ENCODE results near the gene METTL5.

The METTL5 gene

DNA sequence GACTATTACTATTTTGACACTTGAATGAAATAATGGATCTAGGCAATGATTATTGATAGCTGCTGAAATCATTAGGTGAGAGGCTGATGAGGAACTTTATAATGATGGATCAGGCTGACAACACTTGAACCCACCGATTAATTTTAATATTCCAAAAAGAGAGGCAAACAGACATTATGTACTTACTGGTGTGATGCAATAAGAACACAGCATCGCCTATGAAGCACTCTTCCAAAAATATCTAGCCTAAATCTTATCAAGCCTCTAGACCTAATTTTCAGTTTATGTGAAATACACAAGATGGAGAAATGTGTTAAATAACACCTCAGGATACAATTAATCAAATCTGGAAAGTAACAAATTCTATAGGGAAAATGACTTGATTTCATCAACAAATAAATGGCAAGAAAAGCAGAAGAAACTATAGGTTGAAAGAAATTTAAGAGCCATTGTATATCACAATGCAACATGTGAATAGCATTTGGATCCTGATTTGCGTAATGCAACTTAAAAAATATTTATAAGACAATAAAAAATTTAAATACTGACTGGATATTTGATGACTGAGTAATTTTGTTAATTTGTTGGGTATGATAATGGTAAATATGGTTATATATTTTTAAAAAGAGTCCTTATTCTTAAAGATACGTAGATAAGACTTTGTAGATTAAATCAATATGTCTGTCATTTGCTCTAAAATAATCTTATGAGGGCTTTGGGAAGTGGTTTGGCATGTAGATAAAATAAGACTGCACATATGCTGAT, 43.3 kb downstream of the METTL5 start:
- no peak for DNase-seq (ENCODE audit: low read depth)

DNA sequence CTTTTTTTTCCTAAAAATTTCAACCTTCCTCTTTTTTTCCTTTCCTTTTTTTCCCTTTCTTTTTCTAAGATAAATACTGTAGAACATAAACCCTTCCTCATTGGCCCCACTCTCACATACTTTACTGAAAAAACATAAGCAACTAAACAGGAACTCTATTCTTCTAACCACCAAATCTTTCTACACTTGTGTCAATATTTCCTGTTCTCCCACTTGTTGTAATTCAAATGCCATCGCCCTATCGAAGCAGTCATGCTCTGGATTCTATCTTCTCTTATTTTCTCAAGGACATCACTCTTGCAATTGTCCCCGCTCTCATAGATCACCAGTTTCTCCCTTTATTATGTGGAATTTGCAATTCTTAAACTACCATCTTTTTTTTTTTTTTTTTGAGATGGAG, 46.3 kb downstream of the METTL5 start:
- DNase-seq (ENCODE audit: low read depth), result no peak

DNA sequence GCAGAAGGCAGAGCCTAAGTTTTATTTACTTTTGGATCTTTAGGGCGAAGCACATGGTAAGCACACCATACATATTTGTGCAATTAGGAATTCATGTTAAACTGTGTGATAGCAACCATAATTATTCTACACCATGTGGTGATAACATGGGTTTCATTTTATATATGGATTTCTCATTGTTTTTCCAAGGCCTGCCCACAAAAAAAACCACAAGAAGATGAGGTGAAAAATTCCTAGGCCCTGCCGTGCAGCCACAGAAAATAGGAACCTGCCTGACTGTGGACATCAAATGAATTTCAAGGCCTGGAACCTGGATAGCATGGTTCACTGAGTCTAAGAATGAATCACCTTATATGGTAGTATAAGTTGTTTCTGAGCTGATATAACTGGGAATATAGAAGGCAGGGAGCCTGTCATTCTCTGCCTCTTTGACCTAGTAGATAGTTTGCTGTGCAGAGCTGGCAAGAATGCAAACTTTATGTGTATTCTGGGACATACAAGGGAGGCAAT, 48.4 kb downstream of the METTL5 start:
- DNase-seq (ENCODE audit: low read depth), result no peak

DNA sequence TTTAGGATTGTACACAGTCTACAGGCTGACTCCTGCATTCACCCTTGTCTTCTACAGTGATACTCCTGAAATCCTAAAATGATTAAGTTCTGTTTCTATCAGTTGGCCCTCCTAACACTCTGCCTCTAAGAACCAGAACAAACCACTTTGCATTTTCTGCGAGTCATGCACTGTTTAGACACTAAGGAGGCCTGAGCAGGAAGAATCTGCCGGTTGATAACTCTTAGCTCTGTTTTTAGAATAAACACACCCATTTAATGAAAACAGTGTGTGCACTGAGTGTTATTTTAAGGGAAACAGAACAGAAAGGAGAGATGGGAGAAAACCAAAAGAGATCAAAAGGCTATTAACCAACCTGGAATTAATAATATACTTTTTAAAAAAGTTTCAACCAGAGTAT, 48.9 kb downstream of the METTL5 start:
- DNase-seq (ENCODE audit: low read depth), result no peak

DNA sequence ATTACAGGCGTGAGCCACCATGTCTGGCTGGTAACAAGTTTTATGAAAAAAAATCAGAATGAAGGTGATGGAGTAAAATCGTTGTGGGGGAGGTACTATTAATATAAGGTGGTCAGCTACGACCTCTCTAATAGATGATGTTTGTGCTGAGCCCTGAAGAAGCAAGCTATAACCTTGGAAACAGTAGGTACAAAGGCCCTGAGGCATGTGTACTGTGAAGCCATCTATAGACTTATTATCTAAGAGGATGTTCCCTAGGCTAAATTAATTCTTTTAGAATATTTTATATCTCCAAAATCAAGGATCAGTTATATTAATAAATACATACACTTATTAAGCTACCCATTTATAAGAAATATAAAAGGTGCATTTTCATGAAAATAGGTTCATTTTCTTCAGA, 49.4 kb downstream of the METTL5 start:
- DNase-seq (ENCODE audit: low read depth), result no peak

DNA sequence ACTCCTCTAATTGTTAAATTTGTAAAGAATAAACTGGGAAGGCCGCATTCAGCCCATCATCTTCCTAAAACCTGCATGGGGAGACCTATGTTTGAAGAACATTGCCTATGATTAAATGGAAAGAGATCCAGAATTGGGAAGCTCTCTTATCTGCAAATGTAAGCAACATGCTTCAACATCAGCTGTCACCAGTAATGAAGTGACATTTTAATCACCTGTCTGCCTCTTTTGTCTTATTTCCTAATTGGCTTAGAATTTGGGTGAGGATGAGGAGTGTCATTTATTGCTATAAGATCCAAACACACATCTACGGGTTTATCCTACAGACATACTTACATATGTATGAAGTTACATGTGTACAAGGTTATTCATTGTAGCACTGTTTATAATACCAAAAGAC, 52.1 kb downstream of the METTL5 start:
- DNase-seq (ENCODE audit: low read depth), result no peak

DNA sequence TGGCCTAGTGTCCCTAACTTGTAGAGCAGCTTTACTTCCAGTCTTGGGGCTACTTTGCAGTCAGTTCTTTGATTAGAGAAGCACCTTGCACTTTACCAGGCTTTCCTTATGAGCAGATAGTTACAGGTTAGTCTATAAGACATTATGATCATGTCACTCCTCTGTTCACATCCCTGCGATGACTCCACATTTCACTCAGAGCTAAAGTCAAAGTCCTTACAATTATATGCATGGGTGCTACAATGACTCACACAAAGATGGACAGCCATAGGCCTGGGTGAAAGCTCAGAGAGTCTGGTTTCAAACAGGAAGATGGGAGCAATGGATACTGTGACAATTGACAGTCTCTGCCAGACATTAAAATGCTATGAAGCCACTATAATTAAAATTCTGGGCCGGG, 53.1 kb downstream of the METTL5 start:
- DNase-seq (ENCODE audit: low read depth), result no peak

DNA sequence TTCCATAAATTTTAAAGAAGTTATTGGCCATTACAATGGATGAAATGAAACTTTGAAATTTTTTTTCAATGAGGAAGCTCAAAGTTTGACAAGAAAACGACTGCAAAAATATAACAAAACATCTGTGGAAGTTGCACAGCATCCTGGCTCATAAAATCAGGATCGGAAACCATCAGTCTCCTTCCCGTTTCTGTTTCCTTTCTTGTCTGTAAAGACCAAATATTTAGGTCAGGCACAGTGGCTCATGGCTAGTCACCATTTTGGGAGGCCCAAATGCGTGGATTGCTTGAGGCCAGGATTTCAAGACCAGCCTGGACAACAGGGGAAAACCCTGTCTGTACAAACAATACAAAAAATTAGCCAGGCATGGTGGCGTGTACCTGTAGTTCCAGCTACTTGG, 53.7 kb downstream of the METTL5 start:
- no peak for DNase-seq (ENCODE audit: low read depth)

DNA sequence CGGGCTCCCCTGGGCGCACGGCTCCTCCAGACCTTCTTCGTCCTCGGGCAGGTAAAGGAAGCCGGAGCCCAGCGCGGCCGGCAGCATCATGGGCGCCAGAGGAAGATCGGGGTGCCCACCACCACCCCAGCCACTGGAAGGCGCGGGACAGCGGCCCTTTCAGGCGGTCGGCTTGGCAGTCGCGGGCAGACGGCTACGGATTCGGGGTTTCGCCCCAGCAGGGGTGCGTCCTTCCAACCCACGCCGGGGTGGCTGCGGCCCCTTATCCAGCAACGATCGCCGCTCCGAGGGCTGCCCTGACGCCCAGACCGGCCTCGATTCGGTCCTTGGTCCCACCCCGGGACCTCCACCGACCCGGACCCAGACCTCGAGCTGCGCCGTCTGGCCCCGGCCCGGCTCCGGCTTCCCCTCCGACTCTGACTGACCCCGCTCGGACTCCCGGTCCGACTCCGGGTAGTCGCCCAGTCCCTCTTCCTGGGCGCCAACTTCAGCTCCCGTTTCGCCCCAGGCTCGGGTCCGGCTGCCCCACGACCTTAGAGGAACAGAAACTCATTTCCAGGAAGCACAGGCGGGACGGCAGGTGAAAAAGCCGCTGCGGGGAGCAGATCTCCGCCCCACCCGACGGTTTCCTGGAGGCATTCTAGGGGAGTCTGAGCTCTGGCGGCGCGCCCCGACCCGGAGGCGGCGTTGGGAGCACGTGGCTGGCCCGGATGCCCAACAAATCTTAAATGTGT, 56.3 kb downstream of the METTL5 start:
- DNase-seq (ENCODE audit: low read depth), result no peak

DNA sequence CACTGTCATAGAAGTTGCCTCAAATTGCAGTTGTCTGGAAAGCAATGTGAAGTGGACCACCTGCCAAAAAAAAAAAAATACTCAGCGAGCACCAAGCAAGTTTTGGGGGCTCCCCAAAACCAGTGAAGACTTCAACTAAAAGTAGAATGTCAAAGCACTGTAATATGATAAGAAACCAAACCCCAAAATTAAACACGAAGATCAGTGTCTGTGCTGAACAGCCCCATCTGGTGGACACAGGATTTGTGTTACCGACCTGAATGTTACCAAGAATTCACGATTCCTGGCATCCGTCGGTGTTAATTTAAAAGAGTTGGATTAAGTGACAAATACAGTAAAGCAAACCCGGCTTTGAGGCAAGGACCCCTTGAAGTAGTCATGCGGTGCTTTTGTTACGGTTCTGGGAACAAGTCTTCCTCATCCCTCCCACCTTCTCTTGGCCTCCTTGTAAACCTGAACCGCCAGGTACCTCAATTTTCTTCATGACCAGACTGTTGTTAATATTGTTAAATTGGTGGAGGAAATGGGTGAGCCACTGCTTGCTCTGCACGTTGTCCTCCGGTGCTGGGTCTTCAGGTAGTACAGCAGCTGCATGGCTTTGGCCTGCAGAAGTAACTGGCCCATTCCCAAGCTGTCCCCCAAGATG, 57.3 kb downstream of the METTL5 start:
- no peak for DNase-seq (ENCODE audit: low read depth)

DNA sequence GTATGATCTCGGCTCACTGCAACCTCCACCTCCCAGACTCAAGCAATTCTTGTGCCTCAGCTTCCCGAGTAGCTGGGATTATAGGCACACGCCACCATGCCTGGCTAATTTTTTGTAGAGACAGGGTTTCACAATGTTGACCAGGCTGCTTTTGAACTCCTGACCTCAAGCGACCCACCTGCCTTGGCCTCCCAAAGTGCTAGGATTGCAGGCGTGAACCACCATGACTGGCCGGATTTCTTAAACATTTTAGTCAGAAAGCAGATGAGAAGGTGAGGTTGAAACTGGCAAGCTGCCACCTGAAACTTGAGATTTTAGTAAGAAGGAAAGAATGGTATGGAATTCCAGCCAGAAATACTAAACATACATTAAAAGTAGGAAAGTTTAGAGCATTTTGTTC, 59.2 kb downstream of the METTL5 start:
- DNase-seq (ENCODE audit: low read depth), result no peak

DNA sequence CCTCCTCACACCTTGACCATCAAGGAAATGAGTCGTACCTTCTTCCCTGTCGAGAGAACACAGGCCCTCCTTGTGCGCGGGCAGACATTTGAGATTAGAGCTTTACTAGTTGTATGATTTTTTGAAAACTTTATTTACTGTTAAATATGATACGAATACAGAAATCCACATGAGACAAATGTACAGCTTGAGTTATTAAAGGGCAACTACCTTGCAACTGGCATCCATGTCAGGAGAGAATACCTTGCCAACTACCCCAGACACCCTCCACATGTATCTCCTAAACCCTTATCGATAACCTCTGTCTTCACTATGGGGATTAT, 62.8 kb downstream of the METTL5 start:
- DNase-seq (ENCODE audit: low read depth), result no peak
